Measurements from ENCODE around the gene PPHLN1.

PPHLN1 gene

GRCh38 chr12:42482748-42483520, 157.0 kb downstream of the PPHLN1 start:
- DNase-seq (ENCODE audit: low spot score), result no peak

GRCh38 chr12:42483521-42483790, 157.5 kb downstream of the PPHLN1 start:
- DNase-seq (ENCODE audit: low spot score), result no peak

- no peak for DNase-seq (ENCODE audit: low spot score)
Measured at GRCh38 chr12:42484996-42485395, 159.0 kb downstream of the PPHLN1 start.

DNA sequence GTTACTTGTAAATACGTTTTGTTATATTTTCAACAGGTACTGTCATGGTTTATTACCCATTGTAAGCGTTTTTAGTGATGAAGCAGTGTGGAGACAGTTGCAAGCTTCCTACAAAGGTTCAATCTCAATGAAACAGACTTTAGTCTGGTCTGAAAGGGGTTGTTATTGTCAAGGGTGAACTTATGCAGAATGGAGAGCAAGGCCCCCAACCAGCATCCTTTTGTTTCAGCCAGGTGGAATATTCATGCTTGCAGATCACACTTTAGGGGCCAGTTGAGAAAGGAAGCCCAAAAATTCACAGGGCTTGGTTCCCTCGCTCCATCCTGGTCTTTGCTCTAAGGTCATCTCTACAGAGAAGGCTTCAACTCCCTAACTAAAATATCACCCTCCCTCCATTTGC, 159.9 kb downstream of the PPHLN1 start:
- DNase-seq (ENCODE audit: low spot score), result no peak

GRCh38 chr12:42486407-42486806, 160.4 kb downstream of the PPHLN1 start:
- no peak for DNase-seq (ENCODE audit: low spot score)

GRCh38 chr12:42490261-42490842, 164.4 kb downstream of the PPHLN1 start:
- DNase-seq (ENCODE audit: low spot score), result no peak

Measured in hematopoietic multipotent progenitor cell treated with erythropoietin and hydrocortisone succinate and interleukin-3 and kit ligand, for 17 days (in vitro differentiated cells).